Measurements from ENCODE around the gene AMMECR1.
"Not testable (repeated sequence)": the region's sequence is repeated elsewhere in the genome, so short reads cannot be mapped to it uniquely, and the experiment has no call there.

Gene AMMECR1

GRCh38 chrX:110173192-110174175, 144.4 kb downstream of the AMMECR1 start:
- no peak for DNase-seq (ENCODE audit: low read depth in 2 of 2, low spot score in 1 of 2)

- DNase-seq (ENCODE audit: low read depth in 2 of 2, low spot score in 1 of 2), result no peak
Measured at GRCh38 chrX:110172215-110172614, 145.7 kb downstream of the AMMECR1 start.

GRCh38 chrX:110171442-110171841, 146.4 kb downstream of the AMMECR1 start:
- no peak for DNase-seq (ENCODE audit: low read depth in 2 of 2, low spot score in 1 of 2)

GRCh38 chrX:110170029-110170428, 147.9 kb downstream of the AMMECR1 start:
- DNase-seq (ENCODE audit: low read depth in 2 of 2, low spot score in 1 of 2), result no peak

- DNase-seq (ENCODE audit: low read depth in 2 of 2, low spot score in 1 of 2), result no peak
Measured at GRCh38 chrX:110168585-110168984, 149.3 kb downstream of the AMMECR1 start.

GRCh38 chrX:110167952-110168451, 149.9 kb downstream of the AMMECR1 start:
- peak in 1 of 2 donors; percentile 17 for DNase-seq (ENCODE audit: low read depth in 2 of 2, low spot score in 1 of 2)

GRCh38 chrX:110163488-110163887, 154.4 kb downstream of the AMMECR1 start:
- no peak for DNase-seq (ENCODE audit: low read depth in 2 of 2, low spot score in 1 of 2)

- DNase-seq (ENCODE audit: low read depth in 2 of 2, low spot score in 1 of 2), result no peak
Measured at GRCh38 chrX:110162867-110163266, 155.0 kb downstream of the AMMECR1 start.

- DNase-seq (ENCODE audit: low read depth in 2 of 2, low spot score in 1 of 2), result no peak
Measured at GRCh38 chrX:110162131-110162530, 155.8 kb downstream of the AMMECR1 start.

GRCh38 chrX:110161361-110161686, 156.6 kb downstream of the AMMECR1 start:
- no peak for DNase-seq (ENCODE audit: low read depth in 2 of 2, low spot score in 1 of 2)

- DNase-seq (ENCODE audit: low read depth in 2 of 2, low spot score in 1 of 2), result no peak
Measured at GRCh38 chrX:110159865-110160264, 158.0 kb downstream of the AMMECR1 start.

GRCh38 chrX:110159235-110159634, 158.7 kb downstream of the AMMECR1 start:
- no peak for DNase-seq (ENCODE audit: low read depth in 2 of 2, low spot score in 1 of 2)

- no peak for DNase-seq (ENCODE audit: low read depth in 2 of 2, low spot score in 1 of 2)
Measured at GRCh38 chrX:110157444-110157843, 160.4 kb downstream of the AMMECR1 start.

- no peak for DNase-seq (ENCODE audit: low read depth in 2 of 2, low spot score in 1 of 2)
Measured at GRCh38 chrX:110156167-110156754, 161.6 kb downstream of the AMMECR1 start.

GRCh38 chrX:110155759-110156158, 162.1 kb downstream of the AMMECR1 start:
- DNase-seq (ENCODE audit: low read depth in 2 of 2, low spot score in 1 of 2), result no peak

GRCh38 chrX:110154328-110154727, 163.6 kb downstream of the AMMECR1 start:
- DNase-seq (ENCODE audit: low read depth in 2 of 2, low spot score in 1 of 2), result not testable (repeated sequence)

- DNase-seq (ENCODE audit: low read depth in 2 of 2, low spot score in 1 of 2), result no peak
Measured at GRCh38 chrX:110153896-110154295, 164.0 kb downstream of the AMMECR1 start.

- DNase-seq (ENCODE audit: low read depth in 2 of 2, low spot score in 1 of 2), result no peak
Measured at GRCh38 chrX:110153244-110153643, 164.6 kb downstream of the AMMECR1 start.

GRCh38 chrX:110146521-110146920, 171.4 kb downstream of the AMMECR1 start:
- DNase-seq (ENCODE audit: low read depth in 2 of 2, low spot score in 1 of 2), result no peak

- DNase-seq (ENCODE audit: low read depth in 2 of 2, low spot score in 1 of 2), result no peak
Measured at GRCh38 chrX:110145854-110146253, 172.0 kb downstream of the AMMECR1 start.

GRCh38 chrX:110145311-110145710, 172.6 kb downstream of the AMMECR1 start:
- DNase-seq (ENCODE audit: low read depth in 2 of 2, low spot score in 1 of 2), result no peak
